ENCODE measurements around the gene GRIK5. TPM values are rescaled to one million over a fixed set of nuclear protein-coding genes. Genes with fewer than 3 reads are reported as not detected.

Gene GRIK5
- total RNA-seq, 2 donors from 2014 or later: 22.3 to 24.8 TPM

GRCh38 chr19:42010245-42011126 lies 59.5 kb downstream of the GRIK5 start:
- no peak overlapping the region for H3K27ac ChIP-seq
- H3K4me1 ChIP-seq (ENCODE audit: control insufficient read depth in 1 of 2, low read depth in 2 of 2): no peaks in the 10 kb centered on the region
- ATAC-seq (ENCODE audit: insufficient number of reproducible peaks, low FRiP score, low read depth): no peak
- DNase-seq (ENCODE audit: low spot score): no peak
- H3K4me3 ChIP-seq: no peak overlapping the region
- TF ChIP-seq, protein P1, sequence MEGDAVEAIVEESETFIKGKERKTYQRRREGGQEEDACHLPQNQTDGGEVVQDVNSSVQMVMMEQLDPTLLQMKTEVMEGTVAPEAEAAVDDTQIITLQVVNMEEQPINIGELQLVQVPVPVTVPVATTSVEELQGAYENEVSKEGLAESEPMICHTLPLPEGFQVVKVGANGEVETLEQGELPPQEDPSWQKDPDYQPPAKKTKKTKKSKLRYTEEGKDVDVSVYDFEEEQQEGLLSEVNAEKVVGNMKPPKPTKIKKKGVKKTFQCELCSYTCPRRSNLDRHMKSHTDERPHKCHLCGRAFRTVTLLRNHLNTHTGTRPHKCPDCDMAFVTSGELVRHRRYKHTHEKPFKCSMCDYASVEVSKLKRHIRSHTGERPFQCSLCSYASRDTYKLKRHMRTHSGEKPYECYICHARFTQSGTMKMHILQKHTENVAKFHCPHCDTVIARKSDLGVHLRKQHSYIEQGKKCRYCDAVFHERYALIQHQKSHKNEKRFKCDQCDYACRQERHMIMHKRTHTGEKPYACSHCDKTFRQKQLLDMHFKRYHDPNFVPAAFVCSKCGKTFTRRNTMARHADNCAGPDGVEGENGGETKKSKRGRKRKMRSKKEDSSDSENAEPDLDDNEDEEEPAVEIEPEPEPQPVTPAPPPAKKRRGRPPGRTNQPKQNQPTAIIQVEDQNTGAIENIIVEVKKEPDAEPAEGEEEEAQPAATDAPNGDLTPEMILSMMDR (IDR thresholded peaks at IDR 0.05): no peak
- no peaks in the 10 kb centered on the region for H3K9me3 ChIP-seq
- no peaks in the 10 kb centered on the region for H3K27me3 ChIP-seq (replicated peaks; ENCODE audit: insufficient read depth)
- H3K36me3 ChIP-seq: peaks cover 4% of the 10 kb centered on the region

GRCh38 chr19:42006569-42006968 lies 63.4 kb downstream of the GRIK5 start:
- ATAC-seq (ENCODE audit: insufficient number of reproducible peaks, low FRiP score, low read depth): no peak
- Histone ChIP-seq H3K27ac (no peak overlapping the region), H3K4me3 (no peak overlapping the region), H3K27me3 (replicated peaks; ENCODE audit: insufficient read depth) (no peaks in the 10 kb centered on the region), H3K4me1 (ENCODE audit: control insufficient read depth in 1 of 2, low read depth in 2 of 2) (no peaks in the 10 kb centered on the region), H3K36me3 (peaks cover 6% of the 10 kb centered on the region), H3K9me3 (no peaks in the 10 kb centered on the region)
- no peak for DNase-seq (ENCODE audit: low spot score)
- TF ChIP-seq, protein P1 (IDR thresholded peaks at IDR 0.05): no peak

- no peaks in the 10 kb centered on the region for H3K9me3 ChIP-seq
- H3K36me3 ChIP-seq: peaks cover 6% of the 10 kb centered on the region
- no peaks in the 10 kb centered on the region for H3K4me1 ChIP-seq (ENCODE audit: control insufficient read depth in 1 of 2, low read depth in 2 of 2)
- DNase-seq (ENCODE audit: low spot score) (no peak), ATAC-seq (ENCODE audit: insufficient number of reproducible peaks, low FRiP score, low read depth) (no peak)
- TF ChIP-seq, protein P1 (IDR thresholded peaks at IDR 0.05): no peak
- no peak overlapping the region for H3K4me3 ChIP-seq
- H3K27me3 ChIP-seq (replicated peaks; ENCODE audit: insufficient read depth): no peaks in the 10 kb centered on the region
- H3K27ac ChIP-seq: no peak overlapping the region
These were observed 64.5 kb downstream of the GRIK5 start for GRCh38 chr19:42005504-42005903.

- Histone ChIP-seq H3K36me3 (peaks cover 6% of the 10 kb centered on the region), H3K27ac (no peak overlapping the region), H3K27me3 (replicated peaks; ENCODE audit: insufficient read depth) (no peaks in the 10 kb centered on the region), H3K4me3 (no peak overlapping the region), H3K9me3 (no peaks in the 10 kb centered on the region), H3K4me1 (ENCODE audit: control insufficient read depth in 1 of 2, low read depth in 2 of 2) (no peaks in the 10 kb centered on the region)
- DNase-seq (ENCODE audit: low spot score) (no peak), ATAC-seq (ENCODE audit: insufficient number of reproducible peaks, low FRiP score, low read depth) (no peak)
- TF ChIP-seq, protein P1 (IDR thresholded peaks at IDR 0.05): no peak
These were observed 66.3 kb downstream of the GRIK5 start for GRCh38 chr19:42003506-42004294.

DNA sequence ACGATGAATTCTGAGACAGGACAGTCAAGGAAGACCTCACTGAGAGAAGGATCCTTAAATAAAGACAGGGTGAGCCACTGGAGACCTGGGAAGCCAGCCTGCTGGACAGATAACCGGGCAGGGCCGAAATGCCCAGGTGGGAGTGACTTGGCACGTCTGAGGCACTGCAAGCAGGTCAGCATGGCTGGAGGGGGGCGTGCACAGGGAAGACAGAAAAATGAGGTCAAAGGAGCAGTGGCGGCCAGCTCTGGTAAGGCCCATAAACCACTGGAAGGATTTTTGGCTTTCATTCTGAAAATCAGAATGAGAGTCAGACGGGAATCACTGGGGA lies 70.2 kb downstream of the GRIK5 start:
- TF ChIP-seq, protein P1 (IDR thresholded peaks at IDR 0.05): no peak
- Histone ChIP-seq H3K4me3 (no peak overlapping the region), H3K9me3 (no peaks in the 10 kb centered on the region), H3K36me3 (no peaks in the 10 kb centered on the region), H3K4me1 (ENCODE audit: control insufficient read depth in 1 of 2, low read depth in 2 of 2) (peaks cover 0 to 8% of the 10 kb centered on the region in 2 donors), H3K27me3 (replicated peaks; ENCODE audit: insufficient read depth) (peaks cover 4% of the 10 kb centered on the region), H3K27ac (no peak overlapping the region)
- DNase-seq (ENCODE audit: low spot score): no peak
- no peak for ATAC-seq (ENCODE audit: insufficient number of reproducible peaks, low FRiP score, low read depth)
